Endothelial cell of umbilical vein (primary cell): Measurements from ENCODE around the gene STAT1. TPM values are rescaled to one million over a fixed set of nuclear protein-coding genes. Genes with fewer than 3 reads are reported as not detected.

ENCODE experiments used
- BruUV-seq: library from RNA; stranded (reverse); fragments of 400-500 nt; replicated peaks from 2 replicates; lab custom pipeline; 2021; lab: Mats Ljungman, UMichigan
- CTCF ChIA-PET: fragments of 300-600, 350-600 bp; sonication (Branson Sonifier 250); formaldehyde crosslinking; loops from one replicate; lab custom pipeline; 2021; ENCODE audit warnings: antibody characterized with exemption, inconsistent platforms; lab: Charles Lee
- POLR2A ChIA-PET: fragments of 300-600, 350-600 bp; sonication (Branson Sonifier 250); formaldehyde crosslinking; loops from one replicate; lab custom pipeline; 2021; ENCODE audit warnings: antibody characterized with exemption, inconsistent platforms; lab: Charles Lee
- DNase-seq: peaks from one replicate; pipeline ENCODE4 v3.0.0-alpha.2; 2011; ENCODE audit warnings: low read depth, low spot score
- FAIRE-seq: peaks from 2 replicates; lab custom pipeline; 2011; peaks lifted over from hg19 to GRCh38; lab: Jason Lieb, UNC
- H2AFZ ChIP-seq: 2 replicates; pipeline ENCODE4 v1.6.0; 2012; ENCODE audit warnings: low read depth, low read length, control low read depth, inconsistent platforms
- H3K27ac ChIP-seq: 2 replicates; pipeline ENCODE4 v1.5.1; 2011; ENCODE audit warnings: low read depth, mild to moderate bottlenecking, control low read depth, low read length, moderate library complexity; ENCODE audit not compliant: insufficient read depth
- H3K27me3 ChIP-seq, 2 experiments: 2 replicates each; pipeline versions ENCODE4 v1.6.0 to v1.6.1; 2011; ENCODE audit warnings: low read length in 2 of 2, mixed read lengths in 1 of 2; ENCODE audit not compliant: control insufficient read depth in 2 of 2, insufficient read depth in 2 of 2
- H3K36me3 ChIP-seq, 2 experiments: 2 replicates in 1 of 2; 3 replicates in 1 of 2; pipeline ENCODE4 v1.5.1; 2011; ENCODE audit warnings: low read length in 2 of 2, mild to moderate bottlenecking in 1 of 2, moderate library complexity in 1 of 2; ENCODE audit not compliant: control insufficient read depth in 2 of 2, insufficient read depth in 2 of 2; ENCODE audit errors: extremely low read depth in 1 of 2
- H3K4me1 ChIP-seq: 3 replicates; pipeline ENCODE4 v1.5.1; 2011; ENCODE audit warnings: mild to moderate bottlenecking, low read length; ENCODE audit not compliant: control insufficient read depth, insufficient read depth; ENCODE audit errors: extremely low read depth
- H3K4me2 ChIP-seq: 2 replicates; pipeline ENCODE4 v1.6.1; 2011; ENCODE audit warnings: low read length, control low read depth, mixed read lengths; ENCODE audit not compliant: insufficient read depth
- H3K4me3 ChIP-seq, 3 experiments: fragments of 200-600 bp in 1 of 3; sonication (generic), shearing (Covaris generic) in 1 of 3; replicated peaks in 1 of 3; 2 replicates each; pipeline ENCODE4 v1.5.1; 2011 to 2016; ENCODE audit warnings: control low read depth in 3 of 3, low read length in 3 of 3, mild to moderate bottlenecking in 2 of 3, inconsistent platforms in 1 of 3, low read depth in 1 of 3, moderate library complexity in 1 of 3; ENCODE audit not compliant: insufficient read depth in 1 of 3
- H3K79me2 ChIP-seq: 2 replicates; pipeline ENCODE4 v1.6.0; 2012; ENCODE audit warnings: low read length, inconsistent platforms; ENCODE audit not compliant: control insufficient read depth, insufficient read depth
- H3K9ac ChIP-seq: replicated peaks from 2 replicates; pipeline ENCODE3; 2011; ENCODE audit warnings: low read length, control low read depth; ENCODE audit not compliant: insufficient read depth; ENCODE audit errors: extremely low read depth
- H3K9me1 ChIP-seq: replicated peaks from 3 replicates; pipeline ENCODE4 v1.6.0; 2011; ENCODE audit warnings: mild to moderate bottlenecking, low read length; ENCODE audit not compliant: control insufficient read depth, insufficient read depth; ENCODE audit errors: extremely low read depth
- H3K9me3 ChIP-seq: replicated peaks from 2 replicates; pipeline ENCODE4 v1.5.1; 2012; ENCODE audit warnings: low read length, inconsistent platforms; ENCODE audit not compliant: control insufficient read depth, insufficient read depth
- H4K20me1 ChIP-seq: replicated peaks from 2 replicates; pipeline ENCODE3; 2011; ENCODE audit warnings: mild to moderate bottlenecking, low read length; ENCODE audit not compliant: control insufficient read depth, insufficient read depth; ENCODE audit errors: extremely low read depth
- EZH2 ChIP-seq: IDR thresholded peaks from 2 replicates; pipeline ENCODE4 v1.6.1; 2012; ENCODE audit warnings: borderline replicate concordance, low read depth, mild to moderate bottlenecking, moderate library complexity, low read length, inconsistent platforms; ENCODE audit not compliant: severe bottlenecking
- FOS ChIP-seq: IDR thresholded peaks from 2 replicates; pipeline ENCODE4 v1.6.1; 2011; ENCODE audit warnings: mild to moderate bottlenecking, low read length, moderate library complexity, borderline replicate concordance; ENCODE audit not compliant: insufficient read depth
- GATA2 ChIP-seq: IDR thresholded peaks from 2 replicates; pipeline ENCODE4 v1.7.0; 2011; ENCODE audit warnings: low read depth, mild to moderate bottlenecking, moderate library complexity, mixed read lengths, low read length; ENCODE audit not compliant: insufficient read length, insufficient read depth
- JUN ChIP-seq: IDR thresholded peaks from 2 replicates; pipeline ENCODE4 v1.6.1; 2011; ENCODE audit warnings: borderline replicate concordance, low read depth; ENCODE audit not compliant: insufficient read length, insufficient read depth
- MYC ChIP-seq: IDR thresholded peaks from one replicate; pipeline ENCODE4 v1.6.1; 2011; ENCODE audit warnings: mild to moderate bottlenecking, low read depth, low read length
- POLR2A ChIP-seq: IDR thresholded peaks from 2 replicates; pipeline ENCODE4 v1.6.1; 2012; ENCODE audit warnings: low read depth, mild to moderate bottlenecking, control low read depth, low read length
- POLR2AphosphoS5 ChIP-seq: IDR thresholded peaks from 2 replicates; pipeline ENCODE4 v1.6.1; 2012; ENCODE audit warnings: low read depth, mild to moderate bottlenecking, control low read depth, low read length, moderate library complexity; ENCODE audit not compliant: insufficient read depth
- dilution Hi-C: fragments of 300-500 bp; cut with MboI; formaldehyde crosslinking; loops from one replicate; pipeline ENCODE4 v1.15.0; 2019; ENCODE audit warnings: low sequenced_read_pairs; ENCODE audit not compliant: extremely low pct_ligation_motif_present
- intact Hi-C: fragments of 100-400 bp; cut with micrococcal nuclease; formaldehyde crosslinking; loops from one replicate; pipeline ENCODE4 v1.10.0; 2022
- polyA plus RNA-seq, 4 experiments: library from polyadenylated mRNA; depleted of rRNA in 3 of 4; stranded (reverse) in 3 of 4; unstranded in 1 of 4; fragments of >200 nt; gene quantifications; 2 replicates each; pipeline versions ENCODE4 v1.2.1 to v1.2.3, GENCODE V29; 2011 to 2012; ENCODE audit warnings: missing spikeins in 1 of 4
- total RNA-seq: library from RNA; stranded (reverse); gene quantifications from 2 replicates; pipeline ENCODE4 v1.2.3, GENCODE V29; 2021
- TF ChIP-seq, protein P1 (sequence below), 2 donors: IDR thresholded peaks; 1 replicate in 1 of 2; 2 replicates in 1 of 2; pipeline ENCODE4 v1.5.1; 2011; ENCODE audit warnings: low read length in 2 of 2, mild to moderate bottlenecking in 2 of 2, moderate library complexity in 2 of 2, control low read depth in 1 of 2, inconsistent platforms in 1 of 2, low read depth in 1 of 2; ENCODE audit not compliant: insufficient read depth in 1 of 2; ENCODE audit errors: extremely low read depth in 1 of 2

STAT1 gene
- total and polyA plus RNA-seq, 2 donors (not counting 3 experiments of a cell fraction or from before 2014, with no cell fraction given): 64.2 to 67.6 TPM

DNA sequence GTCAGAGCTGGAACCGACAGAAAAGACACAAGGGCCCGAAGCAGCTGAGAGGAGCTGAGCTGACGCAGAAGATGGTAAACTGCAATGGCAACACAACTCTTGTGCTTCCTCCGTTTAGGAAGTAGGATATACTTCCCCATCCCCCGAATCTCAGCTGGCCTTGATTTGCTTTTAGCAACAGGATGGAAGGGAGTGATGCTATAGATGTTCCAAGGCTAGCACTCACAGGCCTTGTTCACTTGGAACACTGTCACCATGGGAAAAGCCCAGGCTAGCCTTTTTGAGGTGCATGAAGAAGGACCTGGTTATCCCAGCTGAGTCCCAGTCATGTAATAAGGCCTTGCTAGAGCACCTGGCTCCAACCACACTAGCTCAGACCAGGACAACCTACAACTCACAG lies 26.0 kb downstream of the STAT1 start:
- H3K4me3 ChIP-seq: no peak overlapping the region
- no peak for TF ChIP-seq POLR2AphosphoS5
- TF ChIP-seq POLR2A: no peak
- no peak for TF ChIP-seq EZH2
- TF ChIP-seq FOS: no peak
- TF ChIP-seq GATA2: no peak
- TF ChIP-seq MYC: no peak
- TF ChIP-seq, protein P1, sequence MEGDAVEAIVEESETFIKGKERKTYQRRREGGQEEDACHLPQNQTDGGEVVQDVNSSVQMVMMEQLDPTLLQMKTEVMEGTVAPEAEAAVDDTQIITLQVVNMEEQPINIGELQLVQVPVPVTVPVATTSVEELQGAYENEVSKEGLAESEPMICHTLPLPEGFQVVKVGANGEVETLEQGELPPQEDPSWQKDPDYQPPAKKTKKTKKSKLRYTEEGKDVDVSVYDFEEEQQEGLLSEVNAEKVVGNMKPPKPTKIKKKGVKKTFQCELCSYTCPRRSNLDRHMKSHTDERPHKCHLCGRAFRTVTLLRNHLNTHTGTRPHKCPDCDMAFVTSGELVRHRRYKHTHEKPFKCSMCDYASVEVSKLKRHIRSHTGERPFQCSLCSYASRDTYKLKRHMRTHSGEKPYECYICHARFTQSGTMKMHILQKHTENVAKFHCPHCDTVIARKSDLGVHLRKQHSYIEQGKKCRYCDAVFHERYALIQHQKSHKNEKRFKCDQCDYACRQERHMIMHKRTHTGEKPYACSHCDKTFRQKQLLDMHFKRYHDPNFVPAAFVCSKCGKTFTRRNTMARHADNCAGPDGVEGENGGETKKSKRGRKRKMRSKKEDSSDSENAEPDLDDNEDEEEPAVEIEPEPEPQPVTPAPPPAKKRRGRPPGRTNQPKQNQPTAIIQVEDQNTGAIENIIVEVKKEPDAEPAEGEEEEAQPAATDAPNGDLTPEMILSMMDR (IDR thresholded peaks at IDR 0.05; ENCODE audit: extremely low read depth in 1 of 2, insufficient read depth in 1 of 2, low read depth in 1 of 2, low read length in 2 of 2): no peak
- TF ChIP-seq JUN: no peak
- dilution Hi-C loops (no loop called here), intact Hi-C loops (no loop called here)
- no peak overlapping the region for H2AFZ ChIP-seq
- no peak overlapping the region for H3K4me2 ChIP-seq
- no peaks in the 10 kb centered on the region for H3K27me3 ChIP-seq
- FAIRE-seq (no peak), DNase-seq (no peak)
- peaks cover 14 to 56% of the 10 kb centered on the region in 2 experiments for H3K36me3 ChIP-seq
- H3K79me2 ChIP-seq: no peaks in the 10 kb centered on the region
- H3K9me3 ChIP-seq: no peaks in the 10 kb centered on the region
- BruUV-seq: no TSS peak
- H3K9ac ChIP-seq: no peak overlapping the region
- peaks cover 15% of the 10 kb centered on the region for H3K4me1 ChIP-seq
- ChIA-PET CTCF (interaction anchor here (1.4 kb wide), 2 partner anchors 15 to 110 kb away, joined by 3 to 4 read pairs; no protein-coding TSS in a partner anchor), POLR2A (no interaction called here)
- no peak overlapping the region for H3K27ac ChIP-seq
- no peaks in the 10 kb centered on the region for H3K9me1 ChIP-seq
- no peaks in the 10 kb centered on the region for H4K20me1 ChIP-seq
